GM20000 (cell line): ENCODE data around the gene COL4A6.

ENCODE experiments used
- DNase-seq: peaks from one replicate; pipeline ENCODE4 v3.0.0; 2012; ENCODE audit warnings: low spot score
- TF ChIP-seq, protein P1 (sequence below): IDR thresholded peaks from 2 replicates; pipeline ENCODE4 v1.5.1; 2012; ENCODE audit warnings: mild to moderate bottlenecking, control low read depth; ENCODE audit errors: extremely low read depth, missing control alignments

COL4A6 gene

DNA sequence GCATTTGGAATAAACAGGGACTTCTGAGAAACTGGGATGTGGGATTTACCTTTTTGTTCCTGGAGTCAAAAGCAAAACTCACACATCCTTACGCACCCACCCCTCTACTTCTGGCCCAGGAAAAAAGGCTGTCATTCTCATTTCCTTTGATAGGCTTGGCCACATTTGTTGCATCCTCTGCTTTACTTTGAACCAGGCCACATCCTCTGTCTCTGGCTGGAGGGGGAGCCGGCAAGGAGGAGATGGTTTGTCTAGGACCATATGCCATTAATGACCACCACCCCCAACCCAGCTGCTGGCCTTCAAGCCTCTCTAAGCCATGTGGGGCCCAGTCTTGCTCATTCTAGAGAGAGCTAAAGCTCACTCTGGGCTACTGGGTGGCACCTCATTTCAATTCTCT is 282.1 kb downstream of the COL4A6 start:
- DNase-seq = no peak
- TF ChIP-seq, protein P1, sequence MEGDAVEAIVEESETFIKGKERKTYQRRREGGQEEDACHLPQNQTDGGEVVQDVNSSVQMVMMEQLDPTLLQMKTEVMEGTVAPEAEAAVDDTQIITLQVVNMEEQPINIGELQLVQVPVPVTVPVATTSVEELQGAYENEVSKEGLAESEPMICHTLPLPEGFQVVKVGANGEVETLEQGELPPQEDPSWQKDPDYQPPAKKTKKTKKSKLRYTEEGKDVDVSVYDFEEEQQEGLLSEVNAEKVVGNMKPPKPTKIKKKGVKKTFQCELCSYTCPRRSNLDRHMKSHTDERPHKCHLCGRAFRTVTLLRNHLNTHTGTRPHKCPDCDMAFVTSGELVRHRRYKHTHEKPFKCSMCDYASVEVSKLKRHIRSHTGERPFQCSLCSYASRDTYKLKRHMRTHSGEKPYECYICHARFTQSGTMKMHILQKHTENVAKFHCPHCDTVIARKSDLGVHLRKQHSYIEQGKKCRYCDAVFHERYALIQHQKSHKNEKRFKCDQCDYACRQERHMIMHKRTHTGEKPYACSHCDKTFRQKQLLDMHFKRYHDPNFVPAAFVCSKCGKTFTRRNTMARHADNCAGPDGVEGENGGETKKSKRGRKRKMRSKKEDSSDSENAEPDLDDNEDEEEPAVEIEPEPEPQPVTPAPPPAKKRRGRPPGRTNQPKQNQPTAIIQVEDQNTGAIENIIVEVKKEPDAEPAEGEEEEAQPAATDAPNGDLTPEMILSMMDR = no peak

DNA sequence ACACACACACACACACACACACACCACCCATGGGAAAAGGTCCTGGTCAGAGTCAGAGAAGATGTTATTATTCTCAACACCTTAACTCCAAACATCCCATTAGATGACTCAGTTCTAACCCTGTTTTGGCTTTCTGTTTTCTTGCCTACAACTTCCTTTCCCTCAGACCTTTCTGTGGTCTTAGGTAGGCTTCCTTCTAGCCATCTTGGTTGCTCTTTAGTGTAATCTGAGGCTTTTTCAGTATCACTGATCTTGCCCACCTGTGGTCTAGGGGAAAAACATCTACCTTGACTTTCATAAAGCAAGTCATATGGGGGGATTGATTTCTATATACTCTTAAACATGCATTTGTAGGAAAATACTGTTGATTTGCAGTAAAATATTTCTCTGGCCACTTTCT is 289.7 kb downstream of the COL4A6 start:
- peak; percentile 7 for DNase-seq
- TF ChIP-seq, protein P1 = no peak

DNA sequence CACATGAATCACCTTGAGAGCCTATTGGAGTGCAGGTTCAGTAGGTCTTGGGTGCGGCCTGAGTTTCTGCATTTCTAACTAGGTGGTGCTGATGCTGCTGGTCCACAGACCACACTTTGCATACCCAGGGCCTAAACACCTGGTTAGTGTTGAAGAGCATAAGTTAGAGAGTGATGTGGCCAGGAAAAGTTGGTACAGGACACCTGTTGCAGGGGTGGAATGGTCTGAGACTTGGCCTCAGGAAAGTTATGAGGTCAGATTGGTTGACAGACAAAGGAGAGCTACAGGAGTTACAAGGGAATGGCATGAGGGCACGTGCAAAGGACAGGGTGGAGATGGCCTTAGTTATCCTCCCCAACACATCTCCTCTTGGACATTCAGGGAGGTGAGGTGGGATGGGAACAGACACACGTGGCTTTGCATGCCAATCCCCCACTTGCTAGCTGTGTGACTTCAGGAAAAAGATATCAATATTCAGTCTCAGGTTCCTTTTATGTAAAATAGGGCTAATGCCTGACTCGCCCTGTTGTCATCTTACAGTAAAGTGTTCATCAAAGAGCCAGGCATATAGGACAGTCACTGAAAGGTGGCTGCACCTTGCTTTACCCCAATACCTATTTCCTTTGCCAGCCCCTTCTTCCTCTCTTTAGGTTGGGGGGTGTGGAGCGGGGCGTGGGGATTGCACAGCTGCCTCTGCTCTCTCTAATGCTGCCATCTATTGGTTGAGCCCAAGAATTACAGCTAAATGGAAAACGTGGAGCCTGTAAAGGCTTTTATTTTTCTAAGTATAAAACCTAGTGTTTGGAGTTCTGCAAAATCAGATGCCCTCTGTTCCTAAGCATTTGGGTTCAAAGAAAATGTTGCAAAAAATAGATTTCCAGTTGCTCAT is 299.2 kb downstream of the COL4A6 start:
- no peak for DNase-seq
- TF ChIP-seq, protein P1 = no peak

DNA sequence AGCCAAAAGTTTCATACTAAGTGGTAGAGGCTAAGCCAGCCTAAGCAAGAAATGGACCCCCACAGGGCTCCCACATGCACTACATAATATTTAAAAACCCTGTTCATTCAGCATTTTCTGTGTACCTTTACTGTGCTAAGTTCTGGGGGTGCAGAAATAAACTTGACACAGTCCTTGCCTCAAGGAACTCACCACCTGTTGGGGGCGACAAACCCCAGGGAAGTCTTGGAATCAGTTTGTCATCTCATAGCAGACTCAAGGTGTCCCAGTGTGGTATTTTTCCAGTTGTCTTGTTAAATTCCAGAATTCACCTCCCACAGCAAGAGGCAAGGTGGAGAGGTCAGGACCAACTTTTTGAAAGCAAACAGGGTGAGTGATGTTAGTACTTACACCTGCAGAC is 303.5 kb downstream of the COL4A6 start:
- DNase-seq = no peak
- TF ChIP-seq, protein P1 = no peak

DNA sequence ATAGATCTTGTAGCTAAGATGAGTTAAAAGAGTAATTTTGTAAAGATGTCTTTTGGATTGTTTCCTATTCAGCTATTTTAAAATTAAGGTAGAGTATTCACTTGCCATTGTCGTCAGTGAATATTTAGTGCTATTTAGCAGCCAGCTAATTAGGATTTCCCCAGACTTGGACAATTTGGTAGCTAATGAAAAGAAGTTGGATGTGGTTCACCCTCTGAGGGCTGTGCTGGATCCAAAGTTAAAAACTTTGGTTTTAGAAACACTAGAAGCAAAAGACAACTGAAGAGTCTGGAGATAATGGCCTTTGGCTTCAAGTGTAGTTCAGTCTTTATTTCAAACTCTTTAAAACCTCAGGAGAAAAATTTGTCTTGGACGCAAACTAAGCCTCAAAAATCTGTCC is 305.3 kb downstream of the COL4A6 start:
- DNase-seq = no peak
- TF ChIP-seq, protein P1 = no peak

DNA sequence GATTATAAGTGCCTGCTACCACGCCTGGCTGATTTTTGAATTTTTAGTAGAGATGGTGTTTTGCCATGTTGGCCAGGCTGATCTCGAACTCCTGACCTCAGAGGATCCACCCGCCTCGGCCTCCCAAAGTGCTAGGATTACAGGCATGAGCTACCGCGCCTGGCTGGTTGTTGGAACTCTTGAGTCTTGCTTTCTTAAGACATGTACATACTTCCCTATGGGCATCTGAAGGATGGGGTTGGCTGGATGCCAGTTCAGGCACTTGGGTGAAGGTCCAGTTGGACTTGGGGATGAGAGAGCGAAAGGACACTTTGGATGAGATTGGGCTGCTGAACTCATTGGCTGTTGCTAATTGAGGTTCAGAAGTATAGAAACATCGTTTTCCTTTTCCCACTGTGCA is 306.2 kb downstream of the COL4A6 start:
- no peak for DNase-seq
- TF ChIP-seq, protein P1 = no peak

DNA sequence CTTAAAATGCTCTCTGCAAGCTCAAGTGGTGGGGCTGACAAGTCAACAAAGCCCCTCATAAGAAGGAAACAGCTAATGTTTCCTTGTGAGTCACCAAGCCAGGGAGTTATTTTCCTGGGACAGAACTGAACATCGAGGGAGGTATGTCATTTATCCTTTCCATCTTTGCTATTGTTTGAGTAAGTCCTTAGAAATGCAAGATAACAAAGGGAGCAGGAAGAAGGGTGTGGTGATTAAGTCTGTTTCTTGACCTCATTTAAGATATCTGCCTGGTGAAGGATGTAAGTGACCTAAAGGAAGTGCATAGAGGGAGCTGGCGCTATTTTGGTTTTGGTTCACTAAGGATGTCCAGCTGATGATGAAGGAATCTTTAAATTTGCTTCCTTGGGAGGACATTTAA is 306.8 kb downstream of the COL4A6 start:
- TF ChIP-seq, protein P1 = no peak
- DNase-seq = no peak
